CD8-positive, alpha-beta memory T cell (primary cell): ENCODE data around the gene RAB31. TPM values are rescaled to one million over a fixed set of nuclear protein-coding genes. Genes with fewer than 3 reads are reported as not detected.

Experiments
- CTCF ChIA-PET: fragments of 350-600 bp; sonication (Branson Sonifier 250); formaldehyde crosslinking; loops from one replicate; lab custom pipeline; 2021; ENCODE audit warnings: antibody characterized with exemption; lab: Charles Lee
- POLR2A ChIA-PET: fragments of 350-600 bp; sonication (Branson Sonifier 250); formaldehyde crosslinking; loops from one replicate; lab custom pipeline; 2021; ENCODE audit warnings: antibody characterized with exemption; lab: Charles Lee
- DNase-seq, 5 donors: peaks; one replicate each; pipeline versions ENCODE4 v3.0.0 to v3.0.0-alpha.2; 2020 to 2022; ENCODE audit warnings: mixed read lengths in 1 of 5
- H3K27ac ChIP-seq: one replicate; pipeline ENCODE4 v1.7.0; 2013; ENCODE audit warnings: low read depth, mild to moderate bottlenecking, low read length, moderate library complexity
- H3K27me3 ChIP-seq: 2 replicates; pipeline ENCODE4 v1.7.0; 2013; ENCODE audit warnings: low read length, mild to moderate bottlenecking; ENCODE audit not compliant: insufficient read depth, poor library complexity, severe bottlenecking
- H3K36me3 ChIP-seq: 2 replicates; pipeline ENCODE4 v1.7.0; 2013; ENCODE audit warnings: mild to moderate bottlenecking, low read length, moderate library complexity; ENCODE audit not compliant: insufficient read depth
- H3K4me1 ChIP-seq: 2 replicates; pipeline ENCODE4 v1.7.0; 2013; ENCODE audit warnings: mild to moderate bottlenecking, low read length, moderate library complexity; ENCODE audit not compliant: insufficient read depth
- H3K4me3 ChIP-seq: 2 replicates; pipeline ENCODE4 v1.7.0; 2013; ENCODE audit warnings: mild to moderate bottlenecking, low read length
- H3K9me3 ChIP-seq: 2 replicates; pipeline ENCODE4 v1.7.0; 2013; ENCODE audit warnings: mild to moderate bottlenecking, low read length
- H3K27ac Mint-ChIP-seq, 8 donors: one replicate each; pipeline ENCODE4 v1.8.0; 2020 to 2021; ENCODE audit warnings: mixed read lengths in 8 of 8, mild to moderate bottlenecking in 6 of 8, inconsistent platforms in 3 of 8, moderate library complexity in 3 of 8
- H3K27me3 Mint-ChIP-seq, 2 donors: one replicate each; pipeline ENCODE4 v1.8.0; 2020 to 2021; ENCODE audit warnings: mixed read lengths in 2 of 2, mild to moderate bottlenecking in 1 of 2, moderate library complexity in 1 of 2
- H3K36me3 Mint-ChIP-seq, 3 donors: one replicate each; pipeline ENCODE4 v1.8.0; 2020 to 2021; ENCODE audit warnings: mixed read lengths in 3 of 3, inconsistent platforms in 1 of 3, mild to moderate bottlenecking in 1 of 3
- H3K4me1 Mint-ChIP-seq, 3 donors: one replicate each; pipeline ENCODE4 v1.8.0; 2020 to 2021; ENCODE audit warnings: mixed read lengths in 3 of 3, inconsistent platforms in 1 of 3, mild to moderate bottlenecking in 1 of 3
- H3K4me3 Mint-ChIP-seq, 7 donors: one replicate each; pipeline ENCODE4 v1.8.0; 2020 to 2021; ENCODE audit warnings: mixed read lengths in 7 of 7, mild to moderate bottlenecking in 6 of 7, moderate library complexity in 4 of 7, inconsistent platforms in 2 of 7
- H3K9me3 Mint-ChIP-seq, 5 donors: one replicate each; pipeline ENCODE4 v1.8.0; 2020 to 2022; ENCODE audit warnings: mixed read lengths in 5 of 5, mild to moderate bottlenecking in 3 of 5, moderate library complexity in 2 of 5, inconsistent platforms in 1 of 5
- polyA plus RNA-seq: library from polyadenylated mRNA; unstranded; fragments of 300-500 nt; fragmentation: Illumina TruSeq; gene quantifications from one replicate; pipeline ENCODE4 v1.2.3, GENCODE V29; 2021
- total RNA-seq, 2 experiments: library from RNA; stranded (reverse); gene quantifications; one replicate each; pipeline ENCODE4 v1.2.3, GENCODE V29; 2021

RAB31 gene
- total and polyA plus RNA-seq, 3 experiments from 2014 or later = 0.57 to 4.7 (median 1.1) TPM

- no peak overlapping the region for H3K4me3 ChIP-seq
- no peak for DNase-seq
- no peaks in the 10 kb centered on the region for H3K9me3 ChIP-seq
- Mint-ChIP-seq H3K4me3 (no peak overlapping the region), H3K27ac (no peak overlapping the region), H3K27me3 (peaks cover 7 to 20% of the 10 kb centered on the region in 2 donors), H3K36me3 (no peaks in the 10 kb centered on the region), H3K9me3 (no peaks in the 10 kb centered on the region), H3K4me1 (no peaks in the 10 kb centered on the region)
- H3K4me1 ChIP-seq = no peaks in the 10 kb centered on the region
- no peaks in the 10 kb centered on the region for H3K36me3 ChIP-seq
- CTCF ChIA-PET = interaction anchor here (1.0 kb wide), 1 partner anchor 12 kb away, joined by 3 read pairs; no protein-coding TSS in a partner anchor
- POLR2A ChIA-PET = no interaction called here
- H3K27ac ChIP-seq = peak overlapping the region; percentile 61
- no peaks in the 10 kb centered on the region for H3K27me3 ChIP-seq
These were observed 141.5 kb downstream of the RAB31 start for GRCh38 chr18:9849407-9850283.

GRCh38 chr18:9850309-9850708, 142.2 kb downstream of the RAB31 start:
- ChIA-PET CTCF (interaction anchor here (1.0 kb wide), 1 partner anchor 12 kb away, joined by 3 read pairs; no protein-coding TSS in a partner anchor), POLR2A (no interaction called here)
- Mint-ChIP-seq H3K9me3 (no peaks in the 10 kb centered on the region), H3K36me3 (no peaks in the 10 kb centered on the region), H3K27me3 (peaks cover 7 to 22% of the 10 kb centered on the region in 2 donors), H3K4me1 (no peaks in the 10 kb centered on the region), H3K4me3 (no peak overlapping the region), H3K27ac (no peak overlapping the region)
- Histone ChIP-seq H3K27ac (peak overlapping the region; percentile 61), H3K4me3 (no peak overlapping the region), H3K9me3 (no peaks in the 10 kb centered on the region), H3K27me3 (no peaks in the 10 kb centered on the region), H3K36me3 (no peaks in the 10 kb centered on the region), H3K4me1 (no peaks in the 10 kb centered on the region)
- no peak for DNase-seq

GRCh38 chr18:9851511-9851910, 143.4 kb downstream of the RAB31 start:
- no peak overlapping the region for H3K4me3 ChIP-seq
- DNase-seq = no peak
- Mint-ChIP-seq H3K4me3 (no peak overlapping the region), H3K27me3 (peaks cover 7 to 22% of the 10 kb centered on the region in 2 donors), H3K27ac (no peak overlapping the region), H3K4me1 (no peaks in the 10 kb centered on the region), H3K9me3 (no peaks in the 10 kb centered on the region), H3K36me3 (no peaks in the 10 kb centered on the region)
- H3K4me1 ChIP-seq = no peaks in the 10 kb centered on the region
- POLR2A ChIA-PET = no interaction called here
- no peak overlapping the region for H3K27ac ChIP-seq
- H3K27me3 ChIP-seq = no peaks in the 10 kb centered on the region
- CTCF ChIA-PET = interaction anchor here (1.2 kb wide), 1 partner anchor 16 kb away, joined by 3 read pairs; no protein-coding TSS in a partner anchor
- no peaks in the 10 kb centered on the region for H3K36me3 ChIP-seq
- H3K9me3 ChIP-seq = no peaks in the 10 kb centered on the region

- Histone ChIP-seq H3K27me3 (no peaks in the 10 kb centered on the region), H3K36me3 (no peaks in the 10 kb centered on the region), H3K4me3 (no peak overlapping the region), H3K27ac (no peak overlapping the region), H3K4me1 (no peaks in the 10 kb centered on the region), H3K9me3 (no peaks in the 10 kb centered on the region)
- Mint-ChIP-seq H3K4me1 (no peaks in the 10 kb centered on the region), H3K4me3 (no peak overlapping the region), H3K9me3 (no peaks in the 10 kb centered on the region), H3K27me3 (peaks cover 7 to 22% of the 10 kb centered on the region in 2 donors), H3K36me3 (no peaks in the 10 kb centered on the region), H3K27ac (no peak overlapping the region)
- DNase-seq = no peak
- POLR2A ChIA-PET = no interaction called here
- CTCF ChIA-PET = no interaction called here
These were observed 144.4 kb downstream of the RAB31 start for GRCh38 chr18:9852266-9853081.

- peaks cover 0 to 11% of the 10 kb centered on the region in 2 donors for H3K27me3 Mint-ChIP-seq
- ChIA-PET CTCF (no interaction called here), POLR2A (no interaction called here)
- H3K4me3 Mint-ChIP-seq = no peak overlapping the region
- Histone ChIP-seq H3K4me1 (no peaks in the 10 kb centered on the region), H3K4me3 (no peak overlapping the region), H3K9me3 (no peaks in the 10 kb centered on the region), H3K27ac (no peak overlapping the region), H3K36me3 (no peaks in the 10 kb centered on the region), H3K27me3 (no peaks in the 10 kb centered on the region)
- no peak for DNase-seq
- H3K36me3 Mint-ChIP-seq = no peaks in the 10 kb centered on the region
- no peaks in the 10 kb centered on the region for H3K9me3 Mint-ChIP-seq
- no peaks in the 10 kb centered on the region for H3K4me1 Mint-ChIP-seq
- H3K27ac Mint-ChIP-seq = no peak overlapping the region
These were observed 146.9 kb downstream of the RAB31 start for GRCh38 chr18:9854801-9855676.

GRCh38 chr18:9855681-9856080, 147.6 kb downstream of the RAB31 start:
- Histone ChIP-seq H3K27ac (no peak overlapping the region), H3K36me3 (no peaks in the 10 kb centered on the region), H3K9me3 (no peaks in the 10 kb centered on the region), H3K4me1 (no peaks in the 10 kb centered on the region), H3K27me3 (no peaks in the 10 kb centered on the region), H3K4me3 (no peak overlapping the region)
- DNase-seq = no peak
- no peaks in the 10 kb centered on the region for H3K9me3 Mint-ChIP-seq
- no peak overlapping the region for H3K4me3 Mint-ChIP-seq
- H3K27ac Mint-ChIP-seq = no peak overlapping the region
- no peaks in the 10 kb centered on the region for H3K4me1 Mint-ChIP-seq
- ChIA-PET CTCF (no interaction called here), POLR2A (no interaction called here)
- peaks cover 0 to 11% of the 10 kb centered on the region in 2 donors for H3K27me3 Mint-ChIP-seq
- H3K36me3 Mint-ChIP-seq = no peaks in the 10 kb centered on the region

- H3K27me3 ChIP-seq = no peaks in the 10 kb centered on the region
- no peak overlapping the region for H3K27ac ChIP-seq
- no peaks in the 10 kb centered on the region for H3K4me1 ChIP-seq
- POLR2A ChIA-PET = no interaction called here
- no peak overlapping the region for H3K4me3 ChIP-seq
- Mint-ChIP-seq H3K27me3 (peaks cover 0 to 11% of the 10 kb centered on the region in 2 donors), H3K4me1 (no peaks in the 10 kb centered on the region), H3K4me3 (no peak overlapping the region), H3K9me3 (no peaks in the 10 kb centered on the region), H3K36me3 (no peaks in the 10 kb centered on the region), H3K27ac (no peak overlapping the region)
- no peak for DNase-seq
- H3K36me3 ChIP-seq = no peaks in the 10 kb centered on the region
- H3K9me3 ChIP-seq = no peaks in the 10 kb centered on the region
- CTCF ChIA-PET = no interaction called here
These were observed 148.0 kb downstream of the RAB31 start for GRCh38 chr18:9856092-9856491.
